Stomach (tissue), 9 donors: Measurements from ENCODE around the gene PACS2. TPM values are rescaled to one million over a fixed set of nuclear protein-coding genes. Genes with fewer than 3 reads are reported as not detected.

Experiments used
- DNase-seq, 2 donors: peaks; one replicate each; pipeline versions ENCODE4 v3.0.0 to v3.0.0-alpha.2; 2013 to 2019
- H3K27ac ChIP-seq, 5 donors: fragments of 200-600 bp in 4 of 5; sonication (generic) in 4 of 5; one replicate each; pipeline ENCODE4 v1.5.1; 2013 to 2019; ENCODE audit warnings: mild to moderate bottlenecking in 1 of 5, moderate library complexity in 1 of 5
- H3K27me3 ChIP-seq, 3 donors: fragments of 200-600 bp; sonication (generic); one replicate each; pipeline ENCODE4 v1.5.1; 2017 to 2019; ENCODE audit warnings: mixed run types in 1 of 3
- H3K36me3 ChIP-seq, 4 donors: fragments of 200-600 bp; sonication (generic); 1 replicate in 3 of 4; 2 replicates in 1 of 4; pipeline ENCODE4 v1.5.1; 2016 to 2019
- H3K4me1 ChIP-seq, 4 donors: fragments of 200-600 bp; sonication (generic); one replicate each; pipeline ENCODE4 v1.5.1; 2016 to 2019
- H3K4me3 ChIP-seq, 4 donors: fragments of 200-600 bp; sonication (generic) in 3 of 4; one replicate each; pipeline ENCODE4 v1.5.1; 2016 to 2019; ENCODE audit warnings: mild to moderate bottlenecking in 1 of 4
- H3K9me3 ChIP-seq, 4 donors: fragments of 200-600 bp; sonication (generic); one replicate each; pipeline ENCODE4 v1.5.1; 2016 to 2019
- CTCF ChIP-seq, 7 experiments: fragments of 450-650 bp in 4 of 7; fragments of 200-600 bp in 3 of 7; sonication (generic) in 3 of 7; IDR thresholded peaks; one replicate each; pipeline ENCODE4 v1.5.1; 2016 to 2019; ENCODE audit warnings: antibody characterized with exemption in 7 of 7, control low read depth in 2 of 7, mild to moderate bottlenecking in 1 of 7
- EP300 ChIP-seq: sonication (generic); formaldehyde crosslinking; IDR thresholded peaks from one replicate; pipeline ENCODE4 v1.6.1; 2017; ENCODE audit warnings: antibody characterized with exemption
- POLR2A ChIP-seq, 4 donors: fragments of 450-650 bp; IDR thresholded peaks; one replicate each; pipeline ENCODE4 v1.6.1; 2016; ENCODE audit warnings: antibody characterized with exemption in 4 of 4, control low read depth in 2 of 4, mild to moderate bottlenecking in 1 of 4, moderate library complexity in 1 of 4
- POLR2AphosphoS5 ChIP-seq, 3 donors: sonication (generic); formaldehyde crosslinking; IDR thresholded peaks; one replicate each; pipeline ENCODE4 v1.6.1; 2016; ENCODE audit warnings: antibody characterized with exemption in 3 of 3
- WGBS, 5 donors: extraction: QIAGEN DNeasy Blood & Tissue Kit in 3 of 5; methylation state at CpG; one replicate each; pipeline versions ENCODE4 v1.1.5 to v1.1.7; 2013 to 2018; 5-methylcytosine and 5-hydroxymethylcytosine counted together
- intact Hi-C: fragments of 100-400 bp; cut with DNase I; formaldehyde crosslinking; loops from one replicate; pipeline ENCODE4 v1.15.1; 2023; ENCODE audit warnings: low total_unique reads
- polyA plus RNA-seq, 3 donors: library from polyadenylated mRNA; stranded (reverse); fragments of 200-250 nt; gene quantifications; one replicate each; pipeline ENCODE4 v1.2.3, GENCODE V29; 2013
- total RNA-seq, 5 donors: library from RNA; depleted of rRNA; stranded (reverse); fragments of >200 nt; gene quantifications; one replicate each; pipeline versions ENCODE4 v1.1.0 to v1.2.3, GENCODE V29; 2014 to 2016
- donor health status: healthy with polysubstance abuse.
- donor health status: Bipolar disorder and iron deficiency.
- donor health status: healthy.

Gene PACS2
- total and polyA plus RNA-seq, 8 donors: 23.4 to 209 (median 48.8) TPM

DNA sequence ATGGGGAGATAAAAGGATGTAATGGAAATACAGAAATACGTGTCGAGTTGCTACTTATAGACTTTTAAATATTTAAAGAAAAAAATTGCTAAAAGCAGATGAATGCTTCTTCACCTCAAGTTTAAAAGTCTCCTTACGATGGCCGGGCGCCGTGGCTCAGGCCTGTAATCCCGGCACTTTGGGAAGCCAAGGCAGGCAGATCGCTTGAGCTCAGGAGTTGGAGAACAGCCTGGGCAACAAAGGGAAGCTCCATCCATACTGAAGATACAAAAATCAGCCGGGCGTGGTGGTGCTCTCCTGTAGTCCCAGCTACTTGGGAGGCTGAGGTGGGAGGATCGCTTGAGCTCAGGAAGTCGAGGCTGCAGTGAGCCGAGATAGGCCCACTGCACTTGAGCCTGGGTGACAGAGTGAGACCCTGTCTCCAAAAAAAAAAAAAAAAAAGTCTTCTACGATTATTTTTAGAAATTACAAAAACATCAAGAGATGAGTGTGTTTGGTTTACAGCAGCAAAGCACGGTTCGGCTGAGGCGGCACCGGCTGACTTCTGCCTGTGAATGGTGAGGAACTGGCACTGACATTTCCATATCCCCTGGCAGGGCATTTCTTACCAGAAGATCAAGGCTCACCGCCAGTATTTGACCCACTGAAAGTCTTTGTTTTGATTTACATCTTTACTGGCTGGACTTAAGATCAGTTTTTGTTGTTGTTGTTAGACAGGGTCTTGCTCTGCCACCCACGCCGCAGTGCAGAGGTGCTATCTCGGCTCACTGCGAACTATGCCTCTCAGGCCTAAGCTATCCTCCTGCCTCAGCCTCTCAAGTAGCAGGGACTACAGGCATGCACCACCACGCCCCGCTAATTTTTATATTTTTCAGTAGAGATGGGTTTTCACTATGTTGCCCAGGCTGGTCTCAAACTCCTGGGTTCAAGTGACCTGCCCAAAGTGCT, 101.2 kb downstream of the PACS2 start:
- intact Hi-C loops: no loop called here
- H3K4me3 ChIP-seq: peak overlapping the region; percentile 50 to 56 (median 53)
- no peaks in the 10 kb centered on the region for H3K36me3 ChIP-seq
- 86 to 93% (median 92%) methylated on average over 25 of the region's 25 CpGs for whole genome bisulfite sequencing, 5 donors
- no peaks in the 10 kb centered on the region for H3K9me3 ChIP-seq
- TF ChIP-seq EP300 (no peak), POLR2A (IDR thresholded peaks at IDR 0.05) (no peak), CTCF (IDR thresholded peaks at IDR 0.05) (no peak), POLR2AphosphoS5 (IDR thresholded peaks at IDR 0.05) (no peak)
- H3K27ac ChIP-seq: peak overlapping the region in 1 of 5 donors; percentile 73
- peaks cover 28 to 47% (median 45%) of the 10 kb centered on the region in 4 donors for H3K4me1 ChIP-seq
- peaks cover 0 to 41% (median 13%) of the 10 kb centered on the region in 3 donors for H3K27me3 ChIP-seq
- DNase-seq: no peak

DNA sequence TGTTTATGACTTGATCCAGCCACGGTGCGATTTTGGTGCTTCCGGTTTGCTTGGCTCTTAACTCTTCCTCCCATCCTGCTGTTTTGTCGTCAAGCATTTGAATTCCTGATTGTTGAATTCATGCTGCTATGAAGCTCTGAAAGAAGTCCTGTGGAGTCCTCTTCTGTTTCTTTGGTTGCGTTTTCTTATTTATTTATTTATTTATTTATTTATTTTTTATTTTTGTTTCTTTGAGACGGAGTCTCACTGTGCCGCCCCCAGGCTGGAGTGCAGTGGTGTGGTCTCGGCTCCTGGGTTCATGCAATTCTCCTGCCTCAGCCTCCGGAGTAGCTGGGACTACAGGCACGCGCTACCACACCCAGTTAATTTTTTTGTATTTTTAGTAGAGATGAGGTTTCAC, 102.1 kb downstream of the PACS2 start:
- no peak for DNase-seq
- intact Hi-C loops: no loop called here
- Histone ChIP-seq H3K27me3 (peaks cover 0 to 32% (median 6%) of the 10 kb centered on the region in 3 donors), H3K4me3 (no peak overlapping the region), H3K9me3 (no peaks in the 10 kb centered on the region), H3K4me1 (peaks cover 28 to 47% (median 45%) of the 10 kb centered on the region in 4 donors), H3K27ac (no peak overlapping the region), H3K36me3 (no peaks in the 10 kb centered on the region)
- TF ChIP-seq EP300: no peak
- TF ChIP-seq POLR2AphosphoS5 (IDR thresholded peaks at IDR 0.05): no peak
- TF ChIP-seq POLR2A (IDR thresholded peaks at IDR 0.05): no peak
- TF ChIP-seq CTCF (IDR thresholded peaks at IDR 0.05): no peak
- WGBS, 5 donors: 91 to 98% (median 95%) methylated on average over 11 of the region's 11 CpGs

- Histone ChIP-seq H3K4me1 (peaks cover 35 to 54% (median 50%) of the 10 kb centered on the region in 4 donors), H3K27me3 (peaks cover 0 to 22% (median 0%) of the 10 kb centered on the region in 3 donors), H3K9me3 (no peaks in the 10 kb centered on the region), H3K27ac (no peak overlapping the region), H3K36me3 (no peaks in the 10 kb centered on the region), H3K4me3 (no peak overlapping the region)
- DNase-seq: no peak
- intact Hi-C loops: no loop called here
- no peak for TF ChIP-seq POLR2AphosphoS5 (IDR thresholded peaks at IDR 0.05)
- no peak for TF ChIP-seq EP300
- WGBS, 5 donors: 71 to 92% (median 86%) methylated on average over 3 of the region's 3 CpGs
Measured at GRCh38 chr14:105417690-105418121, 103.2 kb downstream of the PACS2 start.

DNA sequence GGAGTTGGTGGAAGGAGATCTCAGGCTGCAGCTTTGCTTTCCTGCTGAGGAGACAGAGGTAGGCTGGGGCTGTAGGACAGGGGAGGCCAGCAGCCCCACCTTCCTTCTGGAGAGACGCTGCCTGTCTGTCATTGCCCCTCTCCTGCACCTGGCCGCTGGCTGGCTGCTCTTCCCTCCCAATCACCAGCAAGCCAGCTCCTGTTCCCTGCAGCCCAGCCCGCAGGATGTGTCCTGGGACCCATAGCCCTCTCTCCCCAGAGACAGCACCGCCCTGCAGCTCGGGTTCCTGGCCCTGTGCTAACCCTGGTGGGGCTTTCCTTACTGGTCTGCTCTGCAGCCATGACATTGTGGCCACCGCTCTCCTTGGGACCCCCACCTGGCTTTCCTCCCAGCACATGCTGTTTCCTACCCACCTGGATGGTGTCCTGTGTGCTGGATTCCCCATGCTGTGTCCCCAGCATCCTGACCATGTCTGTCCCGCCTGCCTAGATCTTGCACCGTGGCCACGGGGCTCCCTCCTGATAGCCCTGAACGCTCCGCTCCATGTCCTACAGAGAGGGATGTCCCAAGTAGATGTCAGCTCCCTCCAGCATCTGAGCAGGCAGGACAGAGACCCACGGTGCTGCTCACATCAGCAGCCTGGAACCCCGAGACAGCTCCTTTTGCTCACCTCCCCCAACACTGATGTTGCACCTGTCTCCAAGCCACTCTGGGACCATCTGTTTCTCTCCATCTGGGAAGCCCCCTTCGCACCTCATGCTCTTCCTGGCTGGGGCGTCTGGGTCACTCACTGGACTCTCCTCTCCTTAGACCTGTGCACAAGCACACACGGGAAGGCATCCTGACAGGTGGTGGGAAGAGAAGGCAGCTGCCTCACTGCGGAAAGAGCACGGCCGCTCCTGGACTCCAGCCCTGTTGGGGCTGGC, 104.0 kb downstream of the PACS2 start:
- Histone ChIP-seq H3K9me3 (no peaks in the 10 kb centered on the region), H3K27me3 (peaks cover 0 to 14% (median 0%) of the 10 kb centered on the region in 3 donors), H3K4me3 (peak overlapping the region; percentile 73 to 86 (median 80)), H3K27ac (peak overlapping the region in 1 of 5 donors; percentile 70), H3K4me1 (peaks cover 35 to 55% (median 52%) of the 10 kb centered on the region in 4 donors), H3K36me3 (no peaks in the 10 kb centered on the region)
- DNase-seq: no peak
- intact Hi-C loops: no loop called here
- TF ChIP-seq POLR2A (IDR thresholded peaks at IDR 0.05): no peak
- TF ChIP-seq POLR2AphosphoS5 (IDR thresholded peaks at IDR 0.05): no peak
- no peak for TF ChIP-seq EP300
- no peak for TF ChIP-seq CTCF (IDR thresholded peaks at IDR 0.05)
- 69 to 82% (median 73%) methylated on average over 15 to 19 of the region's 19 CpGs for WGBS, 5 donors
